Loucy (cell line): ENCODE data around the gene PPP2R2B.

Experiments
- EZH2phosphoT487 ChIP-seq: fragments of 200-600 bp; IDR thresholded peaks from 2 replicates; pipeline ENCODE4 v1.6.1; 2018; ENCODE audit warnings: antibody characterized with exemption, mild to moderate bottlenecking, moderate library complexity, borderline replicate concordance
- TF ChIP-seq, protein P1 (sequence below): fragments of 200-600 bp; sonication (generic); conservative IDR thresholded peaks from 2 replicates; pipeline ENCODE4 v1.5.1; 2014; ENCODE audit warnings: mild to moderate bottlenecking, antibody characterized with exemption, low read length

- TF ChIP-seq, protein P1, sequence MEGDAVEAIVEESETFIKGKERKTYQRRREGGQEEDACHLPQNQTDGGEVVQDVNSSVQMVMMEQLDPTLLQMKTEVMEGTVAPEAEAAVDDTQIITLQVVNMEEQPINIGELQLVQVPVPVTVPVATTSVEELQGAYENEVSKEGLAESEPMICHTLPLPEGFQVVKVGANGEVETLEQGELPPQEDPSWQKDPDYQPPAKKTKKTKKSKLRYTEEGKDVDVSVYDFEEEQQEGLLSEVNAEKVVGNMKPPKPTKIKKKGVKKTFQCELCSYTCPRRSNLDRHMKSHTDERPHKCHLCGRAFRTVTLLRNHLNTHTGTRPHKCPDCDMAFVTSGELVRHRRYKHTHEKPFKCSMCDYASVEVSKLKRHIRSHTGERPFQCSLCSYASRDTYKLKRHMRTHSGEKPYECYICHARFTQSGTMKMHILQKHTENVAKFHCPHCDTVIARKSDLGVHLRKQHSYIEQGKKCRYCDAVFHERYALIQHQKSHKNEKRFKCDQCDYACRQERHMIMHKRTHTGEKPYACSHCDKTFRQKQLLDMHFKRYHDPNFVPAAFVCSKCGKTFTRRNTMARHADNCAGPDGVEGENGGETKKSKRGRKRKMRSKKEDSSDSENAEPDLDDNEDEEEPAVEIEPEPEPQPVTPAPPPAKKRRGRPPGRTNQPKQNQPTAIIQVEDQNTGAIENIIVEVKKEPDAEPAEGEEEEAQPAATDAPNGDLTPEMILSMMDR, result no peak
- TF ChIP-seq EZH2phosphoT487, result no peak
Measured at GRCh38 chr5:146754621-146755020, 123.9 kb downstream of the PPP2R2B start.
